Common myeloid progenitor, CD34-positive (primary cell): Measurements from ENCODE around the gene GAS2L1. TPM values are rescaled to one million over a fixed set of nuclear protein-coding genes. Genes with fewer than 3 reads are reported as not detected.

ENCODE experiments used
- CTCF ChIA-PET: fragments of 350-600 bp; sonication (Branson Sonifier 250); formaldehyde crosslinking; loops from one replicate; lab custom pipeline; 2021; ENCODE audit warnings: antibody characterized with exemption; lab: Charles Lee
- POLR2A ChIA-PET: fragments of 350-600 bp; sonication (Branson Sonifier 250); formaldehyde crosslinking; loops from one replicate; lab custom pipeline; 2021; ENCODE audit warnings: antibody characterized with exemption; lab: Charles Lee
- DNase-seq, 3 donors: peaks; one replicate each; pipeline versions ENCODE4 v3.0.0 to v3.0.0-alpha.2; 2013
- H3K27ac ChIP-seq, 2 experiments: 1 replicate in 1 of 2; 2 replicates in 1 of 2; pipeline ENCODE4 v1.7.0; 2013; ENCODE audit warnings: inconsistent platforms in 2 of 2, low read length in 2 of 2, mild to moderate bottlenecking in 2 of 2, low read depth in 1 of 2, moderate library complexity in 1 of 2; ENCODE audit not compliant: severe bottlenecking in 2 of 2, insufficient read depth in 1 of 2, poor library complexity in 1 of 2
- H3K27me3 ChIP-seq, 5 experiments: replicated peaks in 2 of 5; 1 replicate in 3 of 5; 2 replicates in 2 of 5; pipeline versions ENCODE4 v1.6.1 to v1.7.0; 2013; ENCODE audit warnings: low read length in 4 of 5, mild to moderate bottlenecking in 2 of 5, moderate library complexity in 2 of 5, inconsistent platforms in 1 of 5; ENCODE audit not compliant: insufficient read depth in 5 of 5, control insufficient read depth in 4 of 5
- H3K36me3 ChIP-seq, 4 experiments: 1 replicate in 2 of 4; 2 replicates in 2 of 4; pipeline versions ENCODE4 v1.6.1 to v1.7.0; 2013; ENCODE audit warnings: low read length in 3 of 4, control low read depth in 1 of 4, mild to moderate bottlenecking in 1 of 4; ENCODE audit not compliant: control insufficient read depth in 4 of 4, insufficient read depth in 4 of 4
- H3K4me1 ChIP-seq, 4 experiments: 1 replicate in 3 of 4; 2 replicates in 1 of 4; pipeline versions ENCODE4 v1.6.1 to v1.7.1; 2013; ENCODE audit warnings: low read length in 3 of 4, mild to moderate bottlenecking in 3 of 4, control low read depth in 1 of 4, inconsistent platforms in 1 of 4, moderate library complexity in 1 of 4; ENCODE audit not compliant: control insufficient read depth in 4 of 4, insufficient read depth in 4 of 4; ENCODE audit errors: control extremely low read depth in 1 of 4
- H3K4me3 ChIP-seq, 7 experiments: 1 replicate in 4 of 7; 2 replicates in 3 of 7; pipeline versions ENCODE4 v1.5.1 to v1.7.0; 2013; ENCODE audit warnings: mild to moderate bottlenecking in 7 of 7, low read length in 6 of 7, moderate library complexity in 6 of 7, inconsistent platforms in 2 of 7, low read depth in 2 of 7, control low read depth in 1 of 7; ENCODE audit not compliant: insufficient read depth in 4 of 7, control insufficient read depth in 1 of 7; ENCODE audit errors: extremely low read depth in 1 of 7
- H3K9me3 ChIP-seq, 5 experiments: 1 replicate in 4 of 5; 2 replicates in 1 of 5; pipeline versions ENCODE4 v1.6.1 to v1.7.1; 2013; ENCODE audit warnings: low read length in 4 of 5, mild to moderate bottlenecking in 2 of 5, inconsistent platforms in 1 of 5, low read depth in 1 of 5, moderate library complexity in 1 of 5; ENCODE audit not compliant: control insufficient read depth in 4 of 5, insufficient read depth in 2 of 5; ENCODE audit errors: control extremely low read depth in 1 of 5
- WGBS: methylation state at CpG from one replicate; pipeline ENCODE4 v1.1.5; 2013; ENCODE audit not compliant: insufficient coverage; 5-methylcytosine and 5-hydroxymethylcytosine counted together
- polyA plus RNA-seq: library from polyadenylated mRNA; unstranded; fragments of 120-200 nt; gene quantifications from one replicate; pipeline ENCODE4 v1.2.1, GENCODE V29; 2013

Gene GAS2L1
- 7.2 TPM for polyA plus RNA-seq

DNA sequence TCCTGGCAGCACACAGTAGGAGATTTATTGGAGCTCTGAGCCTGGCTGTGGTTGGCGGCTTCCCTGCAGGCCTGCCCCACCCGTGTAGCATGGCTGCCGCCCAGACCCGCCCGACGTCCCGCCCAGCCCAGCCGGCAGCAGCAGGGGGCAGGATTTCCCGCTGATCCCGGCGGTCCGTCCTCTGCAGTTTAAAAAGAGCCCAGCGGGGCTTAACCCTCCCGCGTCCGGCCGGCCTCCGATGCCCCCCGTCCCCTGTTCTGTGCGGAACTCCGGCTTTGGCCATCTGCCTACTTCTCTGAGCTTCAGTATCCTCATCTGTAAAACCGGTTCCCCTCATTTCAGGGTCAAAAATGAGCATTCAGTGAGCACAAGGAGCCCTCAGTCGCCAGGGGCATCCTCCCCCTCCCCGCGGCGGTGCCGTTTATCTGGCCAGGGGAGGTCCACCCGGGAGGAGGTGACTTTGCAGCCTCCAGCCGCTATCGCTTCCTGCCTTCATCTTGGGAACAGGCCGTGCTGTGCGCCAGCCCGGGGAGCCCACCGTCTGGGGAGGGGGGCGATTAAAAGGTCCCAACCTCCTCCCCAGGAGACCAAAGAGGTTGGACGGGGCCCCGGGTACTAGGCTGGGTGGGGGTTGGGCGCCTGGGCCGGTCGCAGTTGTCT is at the start of gene GAS2L1:
TSS of gene GAS2L1 (plus strand) at position 476 of the 660 bp plus-strand sequence. CDS start 1,456 bp downstream, outside the sequence.
- peak; percentile 61 to 78 (median 64) for DNase-seq
- Histone ChIP-seq H3K4me1 (peaks cover 0 to 74% (median 64%) of the 10 kb centered on the region in 4 experiments), H3K27ac (peak within 1 kb of the TSS in 1 of 2 experiments; percentile 43), H3K4me3 (peak within 1 kb of the TSS; percentile 43 to 83 (median 67)), H3K36me3 (no peaks in the 10 kb centered on the region), H3K9me3 (no peaks in the 10 kb centered on the region), H3K27me3 (peaks cover 0 to under 1% (median 0%) of the 10 kb centered on the region in 5 experiments)
- ChIA-PET POLR2A (interaction anchor here (0.6 to 1.4 kb wide), 2 partner anchors 9 to 21 kb away, joined by 3 read pairs; partner anchors contain the start of gene RASL10A), CTCF (interaction anchor here (1.0 to 1.8 kb wide), 7 partner anchors 8 to 54 kb away, joined by 3 to 7 read pairs (median 3); no protein-coding TSS in a partner anchor)
- WGBS = 0% methylated on average over 27 of the region's 40 CpGs

- Histone ChIP-seq H3K36me3 (peaks cover 9 to 75% (median 34%) of the 10 kb centered on the region in 4 experiments), H3K9me3 (no peaks in the 10 kb centered on the region), H3K4me1 (no peaks in the 10 kb centered on the region), H3K27me3 (no peaks in the 10 kb centered on the region), H3K4me3 (no peak overlapping the region), H3K27ac (no peak overlapping the region)
- WGBS = 83% methylated on average over 6 of the region's 8 CpGs
- CTCF ChIA-PET = interaction anchor here (0.9 to 1.5 kb wide), 2 partner anchors 9 to 13 kb away, joined by 3 to 4 read pairs; no protein-coding TSS in a partner anchor
- DNase-seq = no peak
- POLR2A ChIA-PET = no interaction called here
Measured at GRCh38 chr22:29257751-29258181, 48.7 kb upstream of the GAS2L1 start.

DNA sequence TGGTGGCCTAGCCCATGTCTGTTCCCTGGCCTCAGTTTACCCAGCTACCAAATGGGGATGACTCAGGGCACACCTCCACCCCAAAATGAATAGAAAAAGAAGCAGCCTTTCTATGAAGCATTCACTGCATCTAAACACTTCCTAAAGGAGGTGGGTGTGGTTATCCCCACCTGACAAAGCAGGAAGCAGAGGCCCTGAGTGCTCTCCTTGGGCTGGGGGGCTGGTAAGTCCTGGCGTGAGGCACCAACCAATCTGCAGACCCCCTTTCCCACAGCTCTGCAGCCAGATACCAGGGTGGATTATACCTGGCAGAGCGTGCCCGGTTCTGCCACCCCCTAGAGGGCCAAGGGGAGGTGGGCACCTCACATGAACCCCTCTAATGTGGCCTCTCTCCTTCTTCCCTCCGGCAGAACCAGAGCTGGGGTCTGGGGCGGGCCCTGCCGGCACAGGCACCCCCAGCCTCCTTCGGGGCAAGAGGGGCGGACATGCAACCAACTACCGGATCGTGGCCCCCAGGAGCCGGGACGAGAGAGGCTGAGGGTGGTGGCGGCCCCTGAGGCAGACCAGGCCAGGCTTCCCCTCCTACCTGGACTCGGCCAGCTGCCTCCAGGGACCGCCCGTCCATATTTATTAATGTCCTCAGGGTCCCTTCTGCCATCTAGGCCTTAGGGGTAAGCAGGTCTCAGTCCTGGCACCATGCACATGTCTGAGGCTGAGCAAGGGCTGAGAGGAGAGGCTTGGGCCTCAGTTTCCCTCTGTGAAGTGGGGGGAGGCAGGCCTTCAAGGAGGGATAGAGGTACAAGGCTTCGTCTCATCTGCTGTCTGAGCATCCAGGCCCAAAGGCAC is 47.8 kb upstream of the GAS2L1 start:
- WGBS = 97% methylated on average over 17 of the region's 17 CpGs
- no peak overlapping the region for H3K4me3 ChIP-seq
- no peak overlapping the region for H3K27ac ChIP-seq
- no peaks in the 10 kb centered on the region for H3K27me3 ChIP-seq
- DNase-seq = no peak
- CTCF ChIA-PET = interaction anchor here (0.9 to 1.5 kb wide), 3 partner anchors 8 to 14 kb away, joined by 3 to 4 read pairs (median 3); no protein-coding TSS in a partner anchor
- POLR2A ChIA-PET = no interaction called here
- no peaks in the 10 kb centered on the region for H3K4me1 ChIP-seq
- H3K36me3 ChIP-seq = peaks cover 9 to 71% (median 34%) of the 10 kb centered on the region in 4 experiments
- no peaks in the 10 kb centered on the region for H3K9me3 ChIP-seq

GRCh38 chr22:29259253-29259899 is 47.1 kb upstream of the GAS2L1 start:
- ChIA-PET POLR2A (no interaction called here), CTCF (interaction anchor here (1.3 to 1.5 kb wide), 2 partner anchors 8 to 11 kb away, joined by 3 to 4 read pairs; no protein-coding TSS in a partner anchor)
- no peaks in the 10 kb centered on the region for H3K4me1 ChIP-seq
- 88% methylated on average over 9 of the region's 11 CpGs for WGBS
- H3K36me3 ChIP-seq = peaks cover 7 to 71% (median 31%) of the 10 kb centered on the region in 4 experiments
- DNase-seq = no peak
- H3K27me3 ChIP-seq = no peaks in the 10 kb centered on the region
- H3K27ac ChIP-seq = no peak overlapping the region
- no peaks in the 10 kb centered on the region for H3K9me3 ChIP-seq
- H3K4me3 ChIP-seq = no peak overlapping the region

DNA sequence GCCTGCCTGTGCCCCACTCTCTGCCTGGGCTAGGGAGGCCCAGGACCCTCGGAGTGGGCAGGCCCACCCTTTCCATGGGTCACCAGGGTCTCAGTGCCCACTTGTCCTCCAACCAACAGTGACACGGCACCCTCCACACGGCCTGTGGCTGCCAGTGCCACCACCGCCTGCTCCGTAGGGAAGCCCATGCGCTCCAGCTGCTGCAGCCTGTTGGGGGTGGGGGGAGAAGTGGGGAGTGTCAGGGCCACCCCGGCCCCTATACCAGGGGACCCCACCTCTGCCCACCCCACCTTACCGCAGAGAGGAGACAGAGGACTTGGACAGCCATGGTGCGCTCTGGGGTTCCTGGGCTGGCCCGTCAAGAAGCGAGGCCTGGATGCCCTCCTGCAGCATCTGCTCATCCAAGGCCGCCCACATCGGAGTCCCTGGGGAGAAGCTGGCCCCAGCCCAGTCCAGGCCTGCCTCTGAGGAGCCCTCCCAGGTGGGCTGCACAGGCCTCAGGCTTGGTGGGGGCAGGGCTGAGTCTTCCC is 46.4 kb upstream of the GAS2L1 start:
- CTCF ChIA-PET = no interaction called here
- Histone ChIP-seq H3K27ac (no peak overlapping the region), H3K4me3 (no peak overlapping the region), H3K9me3 (no peaks in the 10 kb centered on the region), H3K36me3 (peaks cover 7 to 66% (median 34%) of the 10 kb centered on the region in 4 experiments), H3K27me3 (no peaks in the 10 kb centered on the region), H3K4me1 (no peaks in the 10 kb centered on the region)
- WGBS = 99% methylated on average over 7 of the region's 13 CpGs
- DNase-seq = no peak
- POLR2A ChIA-PET = no interaction called here

- ChIA-PET CTCF (interaction anchor here (1.2 kb wide), 1 partner anchor 13 kb away, joined by 3 read pairs; no protein-coding TSS in a partner anchor), POLR2A (no interaction called here)
- H3K9me3 ChIP-seq = no peaks in the 10 kb centered on the region
Measured at GRCh38 chr22:29260601-29261315, 45.7 kb upstream of the GAS2L1 start.

More at GRCh38 chr22:29260601-29261315, 45.7 kb upstream of the GAS2L1 start:
- no peaks in the 10 kb centered on the region for H3K27me3 ChIP-seq
- peaks cover 4 to 66% (median 36%) of the 10 kb centered on the region in 4 experiments for H3K36me3 ChIP-seq
- H3K4me1 ChIP-seq = peaks cover 0 to under 1% (median 0%) of the 10 kb centered on the region in 4 experiments
- no peak overlapping the region for H3K27ac ChIP-seq
- no peak for DNase-seq
- WGBS = 97% methylated on average over 16 of the region's 17 CpGs
- no peak overlapping the region for H3K4me3 ChIP-seq
